HFF-Myc (cell line): Measurements from ENCODE around the gene PTPRM.

Experiments
- DNase-seq: peaks from one replicate; pipeline ENCODE4 v3.0.0-alpha.2; 2011; ENCODE audit warnings: low read depth; ENCODE audit errors: extremely low read depth
- H3K4me3 ChIP-seq: replicated peaks from 2 replicates; pipeline ENCODE4 v1.5.1; 2011; ENCODE audit warnings: low read depth, mild to moderate bottlenecking, control low read depth, low read length
- TF ChIP-seq, protein P1 (sequence below): IDR thresholded peaks from 2 replicates; pipeline ENCODE4 v1.5.1; 2012; ENCODE audit warnings: mild to moderate bottlenecking, low read depth, low read length, control low read depth; ENCODE audit errors: missing control alignments

Gene PTPRM

DNA sequence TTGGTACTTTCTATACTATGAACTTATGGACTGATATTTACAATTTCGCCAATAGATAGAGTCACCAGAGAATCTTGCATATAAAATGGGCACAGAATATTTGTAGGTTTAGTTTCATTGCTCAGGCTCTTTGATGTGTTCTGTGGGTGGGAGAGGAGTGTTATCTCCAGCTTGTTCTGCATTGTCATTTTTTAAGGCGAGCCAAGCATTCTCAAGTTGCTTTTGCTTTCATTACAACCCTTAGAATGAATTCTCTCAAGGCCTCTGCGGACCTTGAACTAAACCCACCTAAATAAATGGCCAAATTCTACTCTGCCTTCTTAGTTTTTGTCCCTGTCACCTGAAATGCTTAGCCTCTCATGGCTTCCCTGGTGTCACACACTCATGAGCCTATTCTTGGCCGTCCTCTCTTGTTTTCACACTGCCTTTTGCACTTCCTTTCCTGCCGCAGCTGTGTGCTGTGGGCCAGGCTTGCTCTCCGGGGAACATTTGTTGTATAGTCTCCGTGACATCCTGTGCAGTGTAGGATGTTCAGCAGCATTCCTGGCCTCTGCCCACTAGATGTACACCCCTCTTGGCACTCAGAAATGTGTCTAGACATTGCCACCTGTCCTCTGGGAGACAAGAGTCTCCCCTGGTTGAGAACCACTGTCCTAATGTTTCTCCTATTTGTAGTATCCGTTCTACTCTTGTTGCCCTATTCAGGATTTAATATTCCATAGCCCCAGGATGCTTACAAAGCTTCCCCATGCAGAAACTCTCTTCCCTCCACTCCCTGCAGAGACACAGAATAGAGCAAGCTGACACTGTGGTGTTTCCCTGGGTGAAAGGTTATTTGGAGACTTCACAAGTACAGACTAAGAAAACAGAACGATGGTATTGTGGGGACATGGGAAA, 255.6 kb downstream of the PTPRM start:
- DNase-seq: no peak
- no peak overlapping the region for H3K4me3 ChIP-seq
- TF ChIP-seq, protein P1, sequence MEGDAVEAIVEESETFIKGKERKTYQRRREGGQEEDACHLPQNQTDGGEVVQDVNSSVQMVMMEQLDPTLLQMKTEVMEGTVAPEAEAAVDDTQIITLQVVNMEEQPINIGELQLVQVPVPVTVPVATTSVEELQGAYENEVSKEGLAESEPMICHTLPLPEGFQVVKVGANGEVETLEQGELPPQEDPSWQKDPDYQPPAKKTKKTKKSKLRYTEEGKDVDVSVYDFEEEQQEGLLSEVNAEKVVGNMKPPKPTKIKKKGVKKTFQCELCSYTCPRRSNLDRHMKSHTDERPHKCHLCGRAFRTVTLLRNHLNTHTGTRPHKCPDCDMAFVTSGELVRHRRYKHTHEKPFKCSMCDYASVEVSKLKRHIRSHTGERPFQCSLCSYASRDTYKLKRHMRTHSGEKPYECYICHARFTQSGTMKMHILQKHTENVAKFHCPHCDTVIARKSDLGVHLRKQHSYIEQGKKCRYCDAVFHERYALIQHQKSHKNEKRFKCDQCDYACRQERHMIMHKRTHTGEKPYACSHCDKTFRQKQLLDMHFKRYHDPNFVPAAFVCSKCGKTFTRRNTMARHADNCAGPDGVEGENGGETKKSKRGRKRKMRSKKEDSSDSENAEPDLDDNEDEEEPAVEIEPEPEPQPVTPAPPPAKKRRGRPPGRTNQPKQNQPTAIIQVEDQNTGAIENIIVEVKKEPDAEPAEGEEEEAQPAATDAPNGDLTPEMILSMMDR: no peak

GRCh38 chr18:7824970-7825369, 257.9 kb downstream of the PTPRM start:
- DNase-seq: no peak
- no peak overlapping the region for H3K4me3 ChIP-seq
- TF ChIP-seq, protein P1: no peak

- DNase-seq: no peak
Measured at GRCh38 chr18:7830468-7830867, 263.4 kb downstream of the PTPRM start.

GRCh38 chr18:7839548-7839947, 272.4 kb downstream of the PTPRM start:
- TF ChIP-seq, protein P1: no peak
- H3K4me3 ChIP-seq: no peak overlapping the region
- DNase-seq: no peak

More at GRCh38 chr18:7830468-7830867, 263.4 kb downstream of the PTPRM start:
- TF ChIP-seq, protein P1: no peak
- H3K4me3 ChIP-seq: no peak overlapping the region

DNA sequence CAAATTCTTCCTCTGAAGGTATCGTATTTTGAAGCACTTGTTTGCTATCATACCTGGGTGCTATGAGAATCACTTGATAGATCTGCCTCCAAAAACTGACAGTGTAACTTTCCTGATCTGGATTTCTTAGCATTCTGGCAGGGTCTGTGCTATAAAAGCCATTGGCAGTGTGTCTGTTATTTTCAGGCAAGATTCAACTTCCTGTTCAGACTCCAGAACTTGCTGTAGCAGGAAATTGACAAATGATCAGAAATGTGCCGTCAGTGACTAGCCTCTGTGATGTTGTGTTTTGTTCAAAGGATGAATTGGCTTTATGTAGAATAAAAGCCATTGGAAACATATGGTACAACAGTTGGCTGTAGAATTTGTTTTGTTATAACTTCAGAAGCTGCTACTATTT, 273.3 kb downstream of the PTPRM start:
- H3K4me3 ChIP-seq: no peak overlapping the region
- no peak for DNase-seq

GRCh38 chr18:7844017-7844416, 276.9 kb downstream of the PTPRM start:
- DNase-seq: no peak
- TF ChIP-seq, protein P1: no peak
- no peak overlapping the region for H3K4me3 ChIP-seq

More for the DNA sequence above, 273.3 kb downstream of the PTPRM start:
- TF ChIP-seq, protein P1: no peak
